Naive B cell (primary cell): Measurements from ENCODE around the gene OR2H1. TPM values are rescaled to one million over a fixed set of nuclear protein-coding genes. Genes with fewer than 3 reads are reported as not detected.
"Not testable (repeated sequence)": the region's sequence is repeated elsewhere in the genome, so short reads cannot be mapped to it uniquely, and the experiment has no call there.

ENCODE experiments used
- ATAC-seq, 2 donors: fragments of 150-1000 bp; cut with Tn5 transposase; 2 replicates each; pipeline ENCODE4 v1.10.0; 2021; ENCODE audit warnings: low read depth in 2 of 2, mild to moderate bottlenecking in 2 of 2, moderate library complexity in 2 of 2
- DNase-seq: peaks from one replicate; pipeline ENCODE4 v3.0.0; 2022
- H3K27ac Mint-ChIP-seq, 6 donors: one replicate each; pipeline ENCODE4 v1.8.0; 2020 to 2022; ENCODE audit warnings: mild to moderate bottlenecking in 6 of 6, mixed read lengths in 6 of 6, moderate library complexity in 5 of 6, inconsistent platforms in 2 of 6
- H3K27me3 Mint-ChIP-seq, 3 donors: one replicate each; pipeline ENCODE4 v1.8.0; 2021 to 2022; ENCODE audit warnings: mixed read lengths in 3 of 3, mild to moderate bottlenecking in 1 of 3
- H3K36me3 Mint-ChIP-seq, 2 donors: one replicate each; pipeline ENCODE4 v1.8.0; 2020 to 2022; ENCODE audit warnings: mixed read lengths in 2 of 2, inconsistent platforms in 1 of 2, mild to moderate bottlenecking in 1 of 2
- H3K4me1 Mint-ChIP-seq, 3 donors: one replicate each; pipeline ENCODE4 v1.8.0; 2020 to 2022; ENCODE audit warnings: mixed read lengths in 3 of 3, inconsistent platforms in 1 of 3, mild to moderate bottlenecking in 1 of 3, moderate library complexity in 1 of 3
- H3K4me3 Mint-ChIP-seq, 8 donors: one replicate each; pipeline ENCODE4 v1.8.0; 2020 to 2022; ENCODE audit warnings: mild to moderate bottlenecking in 8 of 8, mixed read lengths in 8 of 8, moderate library complexity in 8 of 8, inconsistent platforms in 2 of 8
- H3K9me3 Mint-ChIP-seq, 7 donors: one replicate each; pipeline ENCODE4 v1.8.0; 2020 to 2022; ENCODE audit warnings: mixed read lengths in 7 of 7, mild to moderate bottlenecking in 5 of 7, inconsistent platforms in 2 of 7, moderate library complexity in 1 of 7
- polyA plus RNA-seq, 6 donors: library from polyadenylated mRNA; unstranded; fragments of 300-500 nt; fragmentation: Illumina TruSeq; gene quantifications; one replicate each; pipeline ENCODE4 v1.2.3, GENCODE V29; 2021; ENCODE audit warnings: low read depth in 6 of 6

OR2H1 gene
- not detected for polyA plus RNA-seq

DNA sequence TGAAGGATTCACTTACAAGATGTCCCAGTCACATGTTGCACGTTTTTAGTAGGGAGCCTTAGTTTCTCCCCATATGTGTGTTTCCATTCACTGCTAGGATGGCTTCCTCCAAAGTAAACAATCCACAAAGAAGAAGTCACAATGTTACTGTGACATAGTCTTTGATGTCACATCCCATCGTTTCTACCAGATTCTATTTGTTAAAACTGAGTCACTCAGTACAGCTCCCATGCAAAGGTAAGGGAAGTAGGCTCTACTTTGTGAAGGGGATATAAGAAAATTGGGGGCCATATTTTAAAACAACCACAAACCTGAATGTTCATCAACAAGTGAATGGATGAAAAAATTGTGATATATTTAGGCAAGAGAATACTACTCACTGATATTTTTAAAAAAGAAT is at the start of gene OR2H1, which contains the start of gene OR11A1:
TSS of gene OR2H1 (plus strand) at position 185 of the 400 bp plus-strand sequence. CDS start 4,615 bp downstream, outside the sequence.
TSS of gene OR11A1 (minus strand) at position 101 of the 400 bp plus-strand sequence. CDS start 29,430 bp downstream, outside the sequence.
- ATAC-seq: no peak
- peaks cover 0 to 2% (median 0%) of the 10 kb centered on the region in 7 donors for H3K9me3 Mint-ChIP-seq
- no peak within 1 kb of the TSS for H3K27ac Mint-ChIP-seq
- no peaks in the 10 kb centered on the region for H3K36me3 Mint-ChIP-seq
- peaks cover 6 to 11% (median 8%) of the 10 kb centered on the region in 3 donors for H3K27me3 Mint-ChIP-seq
- H3K4me3 Mint-ChIP-seq: no peak within 1 kb of the TSS
- no peaks in the 10 kb centered on the region for H3K4me1 Mint-ChIP-seq
- no peak for DNase-seq

GRCh38 chr6:29414588-29414987 is 42.4 kb upstream of the OR2H1 start, which contains the start of gene OR12D1:
OR12D1 (plus strand) TSS chr6:29414928.
- Mint-ChIP-seq H3K36me3 (peaks cover 5 to 10% of the 10 kb centered on the region in 2 donors), H3K9me3 (peaks cover 4 to 24% (median 16%) of the 10 kb centered on the region in 7 donors), H3K27ac (no peak within 1 kb of the TSS), H3K4me1 (no peaks in the 10 kb centered on the region), H3K4me3 (no peak within 1 kb of the TSS), H3K27me3 (peaks cover 37 to 44% (median 38%) of the 10 kb centered on the region in 3 donors)
- ATAC-seq (no peak), DNase-seq (no peak)

GRCh38 chr6:29419516-29419915 is 37.4 kb upstream of the OR2H1 start:
- peaks cover 20 to 31% (median 20%) of the 10 kb centered on the region in 3 donors for H3K27me3 Mint-ChIP-seq
- H3K36me3 Mint-ChIP-seq: no peaks in the 10 kb centered on the region

GRCh38 chr6:29424168-29424567 is 32.8 kb upstream of the OR2H1 start:
- H3K27ac Mint-ChIP-seq: no peak overlapping the region
- ATAC-seq: no peak

More at GRCh38 chr6:29419516-29419915, 37.4 kb upstream of the OR2H1 start:
- Mint-ChIP-seq H3K9me3 (peaks cover 0 to 9% (median 0%) of the 10 kb centered on the region in 7 donors), H3K27ac (no peak overlapping the region), H3K4me3 (no peak overlapping the region), H3K4me1 (no peaks in the 10 kb centered on the region)
- ATAC-seq (no peak), DNase-seq (no peak)

GRCh38 chr6:29424575-29424974 is 32.4 kb upstream of the OR2H1 start:
- H3K27me3 Mint-ChIP-seq: peaks cover 30 to 38% (median 33%) of the 10 kb centered on the region in 3 donors
- H3K36me3 Mint-ChIP-seq: no peaks in the 10 kb centered on the region
- no peaks in the 10 kb centered on the region for H3K4me1 Mint-ChIP-seq
- DNase-seq (no peak), ATAC-seq (no peak)
- H3K9me3 Mint-ChIP-seq: peaks cover 0 to 9% (median 2%) of the 10 kb centered on the region in 7 donors
- H3K27ac Mint-ChIP-seq: no peak overlapping the region
- H3K4me3 Mint-ChIP-seq: no peak overlapping the region

More at GRCh38 chr6:29424168-29424567, 32.8 kb upstream of the OR2H1 start:
- peaks cover 28 to 34% (median 30%) of the 10 kb centered on the region in 3 donors for H3K27me3 Mint-ChIP-seq
- peaks cover 0 to 9% (median 2%) of the 10 kb centered on the region in 7 donors for H3K9me3 Mint-ChIP-seq
- no peaks in the 10 kb centered on the region for H3K4me1 Mint-ChIP-seq
- no peak for DNase-seq
- no peaks in the 10 kb centered on the region for H3K36me3 Mint-ChIP-seq
- no peak overlapping the region for H3K4me3 Mint-ChIP-seq

DNA sequence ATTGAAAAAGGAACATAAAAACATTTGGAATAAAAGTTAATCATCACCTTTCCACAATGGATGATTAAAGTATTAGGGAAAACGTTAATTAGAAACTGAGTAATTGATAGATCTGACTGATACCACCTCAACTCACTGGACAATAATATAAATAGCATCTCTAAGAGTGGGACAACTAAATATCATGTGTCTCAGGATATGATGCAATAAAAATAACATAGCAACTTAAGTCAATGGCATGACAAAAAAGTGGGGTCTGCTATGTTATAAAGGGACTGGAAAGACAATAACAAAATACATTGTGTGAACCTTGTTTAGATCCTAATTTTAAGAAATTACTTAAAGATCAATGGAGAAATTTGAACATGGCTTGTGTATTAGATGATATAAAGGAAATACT is 31.9 kb upstream of the OR2H1 start:
- Mint-ChIP-seq H3K27me3 (peaks cover 30 to 40% (median 37%) of the 10 kb centered on the region in 3 donors), H3K4me1 (no peaks in the 10 kb centered on the region), H3K9me3 (peaks cover 0 to 8% (median 2%) of the 10 kb centered on the region in 7 donors)

DNA sequence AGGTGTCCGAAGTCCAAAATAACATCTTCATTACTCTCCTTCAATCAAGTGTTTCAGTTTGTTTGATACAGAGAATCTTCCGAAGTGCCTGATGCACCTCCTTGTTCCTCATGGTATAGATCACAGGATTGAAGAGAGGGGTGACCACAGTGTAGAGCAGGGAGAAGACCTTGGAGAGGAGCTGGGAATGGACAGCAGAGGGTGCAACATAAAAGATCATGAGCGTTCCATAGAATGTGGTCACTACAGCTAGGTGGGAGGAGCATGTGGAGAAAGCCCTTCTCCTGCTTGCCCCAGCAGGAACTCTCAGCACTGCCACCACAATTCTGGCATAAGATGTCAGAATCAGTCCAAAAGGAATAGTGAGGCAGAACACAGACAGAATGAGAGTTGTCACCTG is 30.3 kb upstream of the OR2H1 start:
- no peaks in the 10 kb centered on the region for H3K4me1 Mint-ChIP-seq
- H3K27ac Mint-ChIP-seq: no peak overlapping the region
- ATAC-seq (no peak), DNase-seq (no peak)
- H3K9me3 Mint-ChIP-seq: peaks cover 0 to 8% (median 0%) of the 10 kb centered on the region in 7 donors
- H3K4me3 Mint-ChIP-seq: no peak overlapping the region
- H3K27me3 Mint-ChIP-seq: peaks cover 24 to 39% (median 37%) of the 10 kb centered on the region in 3 donors
- H3K36me3 Mint-ChIP-seq: no peaks in the 10 kb centered on the region

More for the DNA sequence above, 31.9 kb upstream of the OR2H1 start:
- no peaks in the 10 kb centered on the region for H3K36me3 Mint-ChIP-seq
- H3K4me3 Mint-ChIP-seq: no peak overlapping the region
- no peak overlapping the region for H3K27ac Mint-ChIP-seq
- no peak for ATAC-seq
- DNase-seq: no peak

DNA sequence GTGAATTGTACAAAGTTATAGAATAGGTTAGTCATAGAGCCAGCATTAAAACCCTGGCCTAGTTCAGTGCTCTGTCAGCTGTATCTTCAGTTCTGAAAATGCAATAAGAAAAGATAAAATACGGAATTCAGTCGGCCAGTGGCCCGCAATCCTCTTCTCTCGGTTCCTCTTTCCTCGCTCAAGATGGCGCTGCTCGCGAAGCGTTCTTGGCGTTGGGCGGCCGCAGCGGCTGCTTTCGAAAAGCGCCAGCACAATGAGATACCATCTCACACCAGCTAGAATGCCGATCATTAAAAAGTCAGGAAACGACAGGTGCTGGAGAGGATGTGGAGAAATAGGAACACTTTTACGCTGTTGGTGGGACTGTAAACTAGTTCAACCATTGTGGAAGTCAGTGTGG is 20.2 kb upstream of the OR2H1 start:
- ATAC-seq, H3K4me1 Mint-ChIP-seq, H3K36me3 Mint-ChIP-seq, DNase-seq, H3K4me3 Mint-ChIP-seq, H3K27ac Mint-ChIP-seq: not testable (repeated sequence)
- H3K9me3 Mint-ChIP-seq: peaks cover 0 to 21% (median 4%) of the 10 kb centered on the region in 7 donors
- H3K27me3 Mint-ChIP-seq: peaks cover 19 to 34% (median 33%) of the 10 kb centered on the region in 3 donors

GRCh38 chr6:29439006-29439405 is 17.9 kb upstream of the OR2H1 start, which contains the start of gene OR10C1:
OR10C1 (plus strand) TSS chr6:29439306; CDS start chr6:29440016, 710 bp downstream.
- ATAC-seq (no peak), DNase-seq (no peak)
- Mint-ChIP-seq H3K9me3 (peaks cover 0 to 17% (median 4%) of the 10 kb centered on the region in 7 donors), H3K4me1 (no peaks in the 10 kb centered on the region), H3K27me3 (peaks cover 11 to 27% (median 26%) of the 10 kb centered on the region in 3 donors), H3K36me3 (peaks cover 0 to 2% of the 10 kb centered on the region in 2 donors), H3K4me3 (no peak within 1 kb of the TSS), H3K27ac (no peak within 1 kb of the TSS)

DNA sequence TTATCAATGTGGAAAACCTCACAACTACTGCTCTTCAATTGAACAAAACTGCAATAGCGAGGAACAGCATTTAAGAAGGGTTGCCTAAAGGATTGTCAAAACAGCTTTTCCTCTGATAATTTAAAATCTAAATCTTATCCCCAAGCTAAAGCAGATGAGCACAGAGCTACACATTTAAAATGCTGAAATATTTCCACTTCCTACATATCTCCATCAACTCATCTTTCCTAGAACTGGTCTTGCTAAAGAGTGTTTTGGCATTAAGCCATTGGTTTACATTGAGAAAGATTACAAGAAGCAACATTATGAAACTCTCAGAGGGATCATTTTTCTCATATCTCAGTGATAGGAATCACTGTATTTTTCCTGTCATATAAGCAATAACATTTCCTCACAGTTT is 14.2 kb upstream of the OR2H1 start:
- Mint-ChIP-seq H3K9me3 (peaks cover 6 to 14% (median 10%) of the 10 kb centered on the region in 7 donors), H3K36me3 (peaks cover 0 to 12% of the 10 kb centered on the region in 2 donors), H3K27ac (no peak overlapping the region), H3K27me3 (peaks cover 24 to 52% (median 42%) of the 10 kb centered on the region in 3 donors), H3K4me3 (no peak overlapping the region), H3K4me1 (no peaks in the 10 kb centered on the region)
- no peak for DNase-seq
- ATAC-seq: no peak

DNA sequence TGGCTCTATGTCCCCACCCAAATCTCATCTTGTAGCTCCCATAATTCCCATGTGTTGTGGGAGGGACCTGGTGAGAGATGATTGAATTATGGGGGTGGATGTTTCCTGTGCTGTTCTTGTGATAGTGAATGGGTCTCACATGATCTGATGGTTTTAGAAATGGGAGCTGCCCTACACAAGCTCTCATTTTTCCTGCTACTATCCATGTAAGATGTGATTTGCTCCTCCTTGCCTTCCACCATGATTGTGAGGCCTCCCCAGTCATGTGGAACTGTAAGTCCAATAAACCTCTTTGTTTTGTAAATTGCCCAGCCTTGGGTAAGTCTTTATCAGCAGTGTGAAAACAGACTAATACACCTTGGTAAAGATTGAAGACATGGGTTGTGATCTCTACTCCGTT is 12.9 kb upstream of the OR2H1 start:
- H3K4me1 Mint-ChIP-seq, DNase-seq, H3K4me3 Mint-ChIP-seq, H3K27ac Mint-ChIP-seq, ATAC-seq: not testable (repeated sequence)
- H3K36me3 Mint-ChIP-seq: peaks cover 0 to 12% of the 10 kb centered on the region in 2 donors
- peaks cover 6 to 14% (median 10%) of the 10 kb centered on the region in 7 donors for H3K9me3 Mint-ChIP-seq
- peaks cover 29 to 57% (median 50%) of the 10 kb centered on the region in 3 donors for H3K27me3 Mint-ChIP-seq

DNA sequence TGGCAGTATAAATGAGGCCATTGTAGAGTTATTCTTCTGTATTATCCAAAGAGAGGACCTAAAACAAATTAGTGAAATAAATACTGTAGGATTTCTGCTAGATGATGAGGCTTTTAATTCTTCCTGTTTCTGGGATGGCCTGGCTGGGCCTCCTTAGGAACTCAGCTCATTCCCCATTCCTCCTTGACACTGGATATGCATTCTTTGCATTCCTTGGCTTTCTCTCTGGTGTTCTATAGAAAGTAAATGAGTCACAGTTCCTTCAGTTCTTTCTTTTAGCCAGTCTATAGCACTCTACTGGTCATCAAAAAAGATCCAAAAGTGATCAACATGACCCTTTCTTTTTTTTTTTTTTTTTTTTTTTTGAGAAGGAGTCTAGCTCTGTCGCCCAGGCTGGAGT is 9.3 kb upstream of the OR2H1 start:
- H3K27ac Mint-ChIP-seq: no peak overlapping the region
- peaks cover 0 to 12% of the 10 kb centered on the region in 2 donors for H3K36me3 Mint-ChIP-seq
- no peaks in the 10 kb centered on the region for H3K4me1 Mint-ChIP-seq
- H3K9me3 Mint-ChIP-seq: peaks cover 6 to 20% (median 12%) of the 10 kb centered on the region in 7 donors
- no peak overlapping the region for H3K4me3 Mint-ChIP-seq
- H3K27me3 Mint-ChIP-seq: peaks cover 34 to 61% (median 55%) of the 10 kb centered on the region in 3 donors
- DNase-seq (no peak), ATAC-seq (no peak)

GRCh38 chr6:29451471-29452193 is 5.3 kb upstream of the OR2H1 start:
- H3K36me3 Mint-ChIP-seq: no peaks in the 10 kb centered on the region
- no peak for DNase-seq
- H3K27me3 Mint-ChIP-seq: peaks cover 22 to 41% (median 33%) of the 10 kb centered on the region in 3 donors
- peaks cover 0 to 6% (median 0%) of the 10 kb centered on the region in 7 donors for H3K9me3 Mint-ChIP-seq
- no peak for ATAC-seq
- no peak overlapping the region for H3K4me3 Mint-ChIP-seq
- H3K27ac Mint-ChIP-seq: no peak overlapping the region
- H3K4me1 Mint-ChIP-seq: no peaks in the 10 kb centered on the region
